GM12878 (cell line): ENCODE results near the gene CD1B. TPM values are rescaled to one million over a fixed set of nuclear protein-coding genes. Genes with fewer than 3 reads are reported as not detected.

Source experiments
- ATAC-seq: fragments of 200-7000 bp; cut with Tn5 transposase; 3 replicates; pipeline ENCODE4 v1.9.1; 2020; ENCODE audit warnings: mild to moderate bottlenecking, moderate library complexity
- BruUV-seq: library from RNA; stranded (reverse); fragments of 400-500 nt; replicated peaks from 2 replicates; lab custom pipeline; 2021; lab: Mats Ljungman, UMichigan
- CTCF ChIA-PET: fragments of 300-600 bp; sonication (Branson Sonifier 250); formaldehyde crosslinking; extraction: SDS; loops from one replicate; lab custom pipeline; 2021; ENCODE audit warnings: inconsistent platforms; lab: Yijun Ruan, JAX
- POLR2A ChIA-PET: fragments of 350-600 bp; formaldehyde crosslinking; extraction: SDS; loops from one replicate; lab custom pipeline; 2021; ENCODE audit warnings: inconsistent platforms; lab: Charles Lee
- RAD21 ChIA-PET: fragments of 300-600 bp; sonication (Branson Sonifier 250); formaldehyde crosslinking; loops from one replicate; lab custom pipeline; 2023; ENCODE audit warnings: antibody characterized with exemption; ENCODE audit not compliant: unreplicated experiment; lab: Charles Lee
- SMC1A ChIA-PET: fragments of 300-600 bp; sonication (Branson Sonifier 250); formaldehyde crosslinking; loops from one replicate; lab custom pipeline; 2023; ENCODE audit not compliant: unreplicated experiment, uncharacterized antibody; lab: Charles Lee
- DNase-seq: peaks from one replicate; pipeline ENCODE4 v3.0.0-alpha.2; 2011; ENCODE audit warnings: low read depth, low spot score
- FAIRE-seq: peaks from 3 replicates; lab custom pipeline; 2011; peaks lifted over from hg19 to GRCh38; lab: Jason Lieb, UNC
- H2AFZ ChIP-seq: 2 replicates; pipeline ENCODE4 v1.6.0; 2011; ENCODE audit warnings: low read depth, low read length, control low read depth; ENCODE audit not compliant: control insufficient read depth
- H3K27ac ChIP-seq: 2 replicates; pipeline ENCODE4 v1.5.1; 2011; ENCODE audit warnings: control low read depth; ENCODE audit not compliant: control insufficient read depth, insufficient read depth
- H3K27me3 ChIP-seq, 2 experiments: replicated peaks in 1 of 2; 2 replicates each; pipeline versions ENCODE4 v1.6.0 to v1.6.1; 2011; ENCODE audit warnings: low read length in 1 of 2; ENCODE audit not compliant: control insufficient read depth in 2 of 2, insufficient read depth in 2 of 2
- H3K36me3 ChIP-seq, 2 experiments: 2 replicates each; pipeline ENCODE4 v1.5.1; 2011; ENCODE audit warnings: low read length in 1 of 2; ENCODE audit not compliant: control insufficient read depth in 2 of 2, insufficient read depth in 2 of 2
- H3K4me1 ChIP-seq: 2 replicates; pipeline ENCODE4 v1.6.1; 2011; ENCODE audit warnings: mild to moderate bottlenecking, low read length, moderate library complexity, mixed read lengths; ENCODE audit not compliant: control insufficient read depth, insufficient read depth
- H3K4me2 ChIP-seq: 2 replicates; pipeline ENCODE4 v1.6.0; 2011; ENCODE audit warnings: control low read depth; ENCODE audit not compliant: control insufficient read depth, insufficient read depth
- H3K4me3 ChIP-seq: fragments of 200-600 bp; sonication (generic); 2 replicates; pipeline ENCODE4 v1.5.1; 2016
- H3K79me2 ChIP-seq: 2 replicates; pipeline ENCODE4 v1.6.0; 2011; ENCODE audit warnings: low read length; ENCODE audit not compliant: control insufficient read depth, insufficient read depth
- H3K9ac ChIP-seq: 2 replicates; pipeline ENCODE4 v1.8.0; 2011; ENCODE audit warnings: low read length, control low read depth, mixed read lengths; ENCODE audit not compliant: control insufficient read depth, insufficient read depth
- H3K9me3 ChIP-seq: replicated peaks from 3 replicates; pipeline ENCODE4 v1.5.1; 2011; ENCODE audit warnings: mild to moderate bottlenecking, low read length; ENCODE audit not compliant: control insufficient read depth, insufficient read depth
- H4K20me1 ChIP-seq: 2 replicates; pipeline ENCODE4 v1.6.0; 2011; ENCODE audit not compliant: control insufficient read depth, insufficient read depth
- BACH1 ChIP-seq: fragments of 450-650 bp; IDR thresholded peaks from 2 replicates; pipeline ENCODE4 v1.6.1; 2017; ENCODE audit warnings: mild to moderate bottlenecking, borderline replicate concordance
- CBX3 ChIP-seq: fragments of 200-600 bp; sonication (generic); IDR thresholded peaks from 2 replicates; pipeline ENCODE4 v1.6.1; 2016; ENCODE audit warnings: low read depth, borderline replicate concordance
- CREB1 ChIP-seq: IDR thresholded peaks from 2 replicates; pipeline ENCODE4 v1.6.1; 2012; ENCODE audit warnings: low read depth, mild to moderate bottlenecking, inconsistent platforms
- FOXK2 ChIP-seq: fragments of 450-650 bp; IDR thresholded peaks from 2 replicates; pipeline ENCODE4 v1.6.1; 2017; ENCODE audit warnings: mild to moderate bottlenecking, moderate library complexity
- RAD51 ChIP-seq: fragments of 450-650 bp; IDR thresholded peaks from 2 replicates; pipeline ENCODE4 v1.6.1; 2016; ENCODE audit warnings: moderate library complexity, mild to moderate bottlenecking, inconsistent platforms
- SIN3A ChIP-seq: IDR thresholded peaks from 2 replicates; pipeline ENCODE4 v1.6.1; 2012; ENCODE audit warnings: low read depth, low read length, improper control_type of control experiment
- TARDBP ChIP-seq: IDR thresholded peaks from 2 replicates; pipeline ENCODE4 v1.6.1; 2016; ENCODE audit warnings: borderline replicate concordance
- WGBS: methylation state at CpG from one replicate; pipeline ENCODE4 v1.1.6; 2016; ENCODE audit warnings: low lambda C conversion rate; ENCODE audit not compliant: insufficient replicate concordance, insufficient coverage; ENCODE audit errors: missing lambda C conversion rate; 5-methylcytosine and 5-hydroxymethylcytosine counted together
- in situ Hi-C: fragments of 300-500 bp; cut with MboI; formaldehyde crosslinking; loops from 9 replicates; pipeline ENCODE4 v1.14.3; 2018; ENCODE audit warnings: mixed read lengths
- intact Hi-C: fragments of 100-400 bp; cut with micrococcal nuclease; formaldehyde crosslinking; loops from one replicate; pipeline ENCODE4 v1.14.2; 2022; ENCODE audit not compliant: unreplicated experiment
- polyA plus RNA-seq, 11 experiments: library from polyadenylated mRNA; depleted of rRNA in 4 of 11; unstranded in 6 of 11; stranded (reverse) in 5 of 11; fragments of >200 nt; fragmentation: Nextera tagmentation in 4 of 11; fragmentation: Illumina TruSeq in 1 of 11; extraction: Ambion mirVana in 4 of 11; extraction: Trizol in 1 of 11; gene quantifications; 1 replicate in 1 of 11; 2 replicates in 10 of 11; pipeline versions ENCODE4 v1.2.1 to v1.2.3, GENCODE V29; 2011 to 2016; ENCODE audit warnings: inconsistent platforms in 2 of 11, missing spikeins in 2 of 11, low read depth in 1 of 11
- total RNA-seq, 4 experiments: library from RNA; depleted of rRNA in 3 of 4; stranded (reverse); fragments of >200 nt in 3 of 4; fragmentation: Illumina TruSeq in 1 of 4; extraction: Trizol in 1 of 4; gene quantifications; 2 replicates each; pipeline versions ENCODE4 v1.2.1 to v1.2.3, GENCODE V29; 2013 to 2021
- TF ChIP-seq, protein P1 (sequence below): IDR thresholded peaks from 2 replicates; pipeline ENCODE4 v1.6.1; 2011; ENCODE audit warnings: low read depth, low read length, improper control_type of control experiment, borderline replicate concordance
- TF ChIP-seq, protein P2 (sequence below): fragments of 450-650 bp; IDR thresholded peaks from 2 replicates; pipeline ENCODE4 v1.6.1; 2017; ENCODE audit warnings: antibody characterized with exemption, mild to moderate bottlenecking, moderate library complexity

CD1B gene
- total and polyA plus RNA-seq, 10 of the 15 experiments (the other 5 are each of a cell fraction or from before 2014, with no cell fraction given): not detected

DNA sequence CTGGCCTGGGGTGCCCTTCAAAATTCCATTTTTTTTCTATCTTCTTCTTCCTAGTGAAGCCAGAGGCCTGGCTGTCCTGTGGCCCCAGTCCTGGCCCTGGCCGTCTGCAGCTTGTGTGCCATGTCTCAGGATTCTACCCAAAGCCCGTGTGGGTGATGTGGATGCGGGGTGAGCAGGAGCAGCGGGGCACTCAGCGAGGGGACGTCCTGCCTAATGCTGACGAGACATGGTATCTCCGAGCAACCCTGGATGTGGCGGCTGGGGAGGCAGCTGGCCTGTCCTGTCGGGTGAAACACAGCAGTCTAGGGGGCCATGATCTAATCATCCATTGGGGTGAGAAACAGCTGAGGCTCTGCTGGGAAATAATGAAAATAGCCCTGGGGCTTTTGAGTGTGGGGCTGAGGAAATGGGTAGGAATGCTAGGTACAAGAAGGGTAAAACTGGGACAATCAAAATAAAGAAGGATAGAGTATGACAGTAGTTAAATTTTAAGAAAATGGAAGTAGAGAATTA is 24.5 kb upstream of the CD1B start:
- Histone ChIP-seq H3K27ac (no peak overlapping the region), H3K4me2 (no peak overlapping the region), H3K79me2 (no peaks in the 10 kb centered on the region), H4K20me1 (no peaks in the 10 kb centered on the region), H2AFZ (no peak overlapping the region), H3K4me1 (no peaks in the 10 kb centered on the region), H3K27me3 (no peaks in the 10 kb centered on the region; a peak in 1 of 4 replicates), H3K4me3 (no peak overlapping the region), H3K9me3 (no peaks in the 10 kb centered on the region), H3K9ac (no peak overlapping the region), H3K36me3 (no peaks in the 10 kb centered on the region)
- WGBS: 30% methylated on average over 10 of the region's 10 CpGs
- intact Hi-C loops: no loop called here
- no peak for TF ChIP-seq CBX3
- TF ChIP-seq RAD51: no peak
- TF ChIP-seq SIN3A: no peak
- TF ChIP-seq, protein P1, sequence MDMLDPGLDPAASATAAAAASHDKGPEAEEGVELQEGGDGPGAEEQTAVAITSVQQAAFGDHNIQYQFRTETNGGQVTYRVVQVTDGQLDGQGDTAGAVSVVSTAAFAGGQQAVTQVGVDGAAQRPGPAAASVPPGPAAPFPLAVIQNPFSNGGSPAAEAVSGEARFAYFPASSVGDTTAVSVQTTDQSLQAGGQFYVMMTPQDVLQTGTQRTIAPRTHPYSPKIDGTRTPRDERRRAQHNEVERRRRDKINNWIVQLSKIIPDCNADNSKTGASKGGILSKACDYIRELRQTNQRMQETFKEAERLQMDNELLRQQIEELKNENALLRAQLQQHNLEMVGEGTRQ: no peak
- TF ChIP-seq TARDBP: no peak
- no peak for TF ChIP-seq FOXK2
- TF ChIP-seq, protein P2, sequence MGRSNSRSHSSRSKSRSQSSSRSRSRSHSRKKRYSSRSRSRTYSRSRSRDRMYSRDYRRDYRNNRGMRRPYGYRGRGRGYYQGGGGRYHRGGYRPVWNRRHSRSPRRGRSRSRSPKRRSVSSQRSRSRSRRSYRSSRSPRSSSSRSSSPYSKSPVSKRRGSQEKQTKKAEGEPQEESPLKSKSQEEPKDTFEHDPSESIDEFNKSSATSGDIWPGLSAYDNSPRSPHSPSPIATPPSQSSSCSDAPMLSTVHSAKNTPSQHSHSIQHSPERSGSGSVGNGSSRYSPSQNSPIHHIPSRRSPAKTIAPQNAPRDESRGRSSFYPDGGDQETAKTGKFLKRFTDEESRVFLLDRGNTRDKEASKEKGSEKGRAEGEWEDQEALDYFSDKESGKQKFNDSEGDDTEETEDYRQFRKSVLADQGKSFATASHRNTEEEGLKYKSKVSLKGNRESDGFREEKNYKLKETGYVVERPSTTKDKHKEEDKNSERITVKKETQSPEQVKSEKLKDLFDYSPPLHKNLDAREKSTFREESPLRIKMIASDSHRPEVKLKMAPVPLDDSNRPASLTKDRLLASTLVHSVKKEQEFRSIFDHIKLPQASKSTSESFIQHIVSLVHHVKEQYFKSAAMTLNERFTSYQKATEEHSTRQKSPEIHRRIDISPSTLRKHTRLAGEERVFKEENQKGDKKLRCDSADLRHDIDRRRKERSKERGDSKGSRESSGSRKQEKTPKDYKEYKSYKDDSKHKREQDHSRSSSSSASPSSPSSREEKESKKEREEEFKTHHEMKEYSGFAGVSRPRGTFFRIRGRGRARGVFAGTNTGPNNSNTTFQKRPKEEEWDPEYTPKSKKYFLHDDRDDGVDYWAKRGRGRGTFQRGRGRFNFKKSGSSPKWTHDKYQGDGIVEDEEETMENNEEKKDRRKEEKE: no peak
- no peak for TF ChIP-seq BACH1
- no peak for TF ChIP-seq CREB1
- ChIA-PET CTCF (interaction anchor here (0.8 kb wide), 1 partner anchor 11 kb away, joined by 3 read pairs; no protein-coding TSS in a partner anchor), POLR2A (no interaction called here), SMC1A (no interaction called here), RAD21 (no interaction called here)
- in situ Hi-C loops: no loop called here
- no peak for ATAC-seq
- DNase-seq: no peak
- BruUV-seq: no TSS peak
- no peak for FAIRE-seq
